Measurements from ENCODE around the gene KCNK13.
"Not testable (repeated sequence)": the region's sequence is repeated elsewhere in the genome, so short reads cannot be mapped to it uniquely, and the experiment has no call there.

Gene KCNK13

GRCh38 chr14:90061685-90062126 lies at the start of gene KCNK13:
KCNK13 (plus strand) TSS chr14:90061994; CDS start chr14:90062206, 212 bp downstream.
- no peak for DNase-seq

- DNase-seq: no peak
These were observed 44.4 kb upstream of the KCNK13 start for GRCh38 chr14:90017371-90017770.

- DNase-seq: no peak
These were observed 41.8 kb upstream of the KCNK13 start for GRCh38 chr14:90019824-90020523.

GRCh38 chr14:90023176-90023896 lies 38.5 kb upstream of the KCNK13 start:
- DNase-seq: no peak

GRCh38 chr14:90024910-90025309 lies 36.9 kb upstream of the KCNK13 start:
- DNase-seq: no peak

GRCh38 chr14:90026608-90027007 lies 35.2 kb upstream of the KCNK13 start:
- not testable (repeated sequence) for DNase-seq

GRCh38 chr14:90027842-90028241 lies 34.0 kb upstream of the KCNK13 start:
- DNase-seq: no peak

GRCh38 chr14:90034156-90034555 lies 27.6 kb upstream of the KCNK13 start:
- DNase-seq: no peak

GRCh38 chr14:90034835-90035525 lies 26.8 kb upstream of the KCNK13 start:
- DNase-seq: no peak

GRCh38 chr14:90039253-90040010 lies 22.4 kb upstream of the KCNK13 start:
- DNase-seq: no peak

- DNase-seq: no peak
These were observed 21.4 kb upstream of the KCNK13 start for GRCh38 chr14:90040411-90040810.

GRCh38 chr14:90042496-90043252 lies 19.1 kb upstream of the KCNK13 start:
- DNase-seq: no peak

GRCh38 chr14:90045616-90046015 lies 16.2 kb upstream of the KCNK13 start:
- DNase-seq: no peak

GRCh38 chr14:90049390-90049789 lies 12.4 kb upstream of the KCNK13 start:
- no peak for DNase-seq

- no peak for DNase-seq
These were observed 11.5 kb upstream of the KCNK13 start for GRCh38 chr14:90050271-90050670.

GRCh38 chr14:90053044-90053443 lies 8.8 kb upstream of the KCNK13 start:
- no peak for DNase-seq

- DNase-seq: no peak
These were observed 7.0 kb upstream of the KCNK13 start for GRCh38 chr14:90054803-90055202.

GRCh38 chr14:90056826-90057225 lies 5.0 kb upstream of the KCNK13 start:
- DNase-seq: no peak

- DNase-seq: no peak
These were observed 2.8 kb upstream of the KCNK13 start for GRCh38 chr14:90058876-90059458.

GRCh38 chr14:90060312-90060964 lies 1.4 kb upstream of the KCNK13 start:
- DNase-seq: peak; percentile 33

- DNase-seq: no peak
These were observed 669 bp upstream of the KCNK13 start for GRCh38 chr14:90060965-90061684.
